HG03520 (cell line): ENCODE measurements around the gene ZFP64.
"Not testable (repeated sequence)": the region's sequence is repeated elsewhere in the genome, so short reads cannot be mapped to it uniquely, and the experiment has no call there.

Experiments
- ATAC-seq: cut with Tn5 transposase; IDR thresholded peaks from one replicate; pipeline ENCODE4 v1.9.1; 2021; ENCODE audit warnings: mild to moderate bottlenecking, moderate library complexity; ENCODE audit not compliant: unreplicated experiment

Gene ZFP64

GRCh38 chr20:52204136-52204535 lies 12.6 kb upstream of the ZFP64 start:
- no peak for ATAC-seq

- ATAC-seq, result no peak
Observed at GRCh38 chr20:52201395-52201794, 9.8 kb upstream of the ZFP64 start.

- no peak for ATAC-seq
Observed at GRCh38 chr20:52200870-52201269, 9.3 kb upstream of the ZFP64 start.

- ATAC-seq, result no peak
Observed at GRCh38 chr20:52196845-52197244, 5.3 kb upstream of the ZFP64 start.

GRCh38 chr20:52193886-52194545 lies 2.4 kb upstream of the ZFP64 start:
- no peak for ATAC-seq

GRCh38 chr20:52193133-52193532 lies 1.6 kb upstream of the ZFP64 start:
- ATAC-seq, result no peak

GRCh38 chr20:52192719-52193007 lies 1.1 kb upstream of the ZFP64 start:
- ATAC-seq, result not testable (repeated sequence)

GRCh38 chr20:52191916-52192718 lies 538 bp upstream of the ZFP64 start:
- ATAC-seq, result peak; percentile 39

GRCh38 chr20:52190437-52191131 lies 995 bp downstream of the ZFP64 start:
- ATAC-seq, result peak; percentile 38

GRCh38 chr20:52181766-52182165 lies 9.8 kb downstream of the ZFP64 start:
- ATAC-seq, result no peak

- ATAC-seq, result no peak
Observed at GRCh38 chr20:52180180-52180840, 11.3 kb downstream of the ZFP64 start.

GRCh38 chr20:52179331-52180179 lies 12.0 kb downstream of the ZFP64 start:
- ATAC-seq, result peak; percentile 89

- ATAC-seq, result no peak
Observed at GRCh38 chr20:52178691-52179090, 12.9 kb downstream of the ZFP64 start.

- no peak for ATAC-seq
Observed at GRCh38 chr20:52175840-52176239, 15.7 kb downstream of the ZFP64 start.

- peak; percentile 84 for ATAC-seq
Observed at GRCh38 chr20:52172392-52173047, 19.1 kb downstream of the ZFP64 start.

GRCh38 chr20:52171025-52171424 lies 20.6 kb downstream of the ZFP64 start:
- ATAC-seq, result no peak

- ATAC-seq, result no peak
Observed at GRCh38 chr20:52168116-52168515, 23.5 kb downstream of the ZFP64 start.

GRCh38 chr20:52167232-52167840 lies 24.2 kb downstream of the ZFP64 start:
- no peak for ATAC-seq

- no peak for ATAC-seq
Observed at GRCh38 chr20:52166150-52166549, 25.4 kb downstream of the ZFP64 start.
